Erythroblast (primary cell): ENCODE results near the gene GABARAPL1.

Experiments
- GATA1 ChIP-seq: IDR thresholded peaks from 2 replicates; pipeline ENCODE4 v1.6.1; 2011; ENCODE audit warnings: low read depth, mild to moderate bottlenecking, control low read depth, low read length, moderate library complexity
- POLR2A ChIP-seq: IDR thresholded peaks from 2 replicates; pipeline ENCODE4 v1.6.1; 2011; ENCODE audit warnings: mild to moderate bottlenecking, low read length

DNA sequence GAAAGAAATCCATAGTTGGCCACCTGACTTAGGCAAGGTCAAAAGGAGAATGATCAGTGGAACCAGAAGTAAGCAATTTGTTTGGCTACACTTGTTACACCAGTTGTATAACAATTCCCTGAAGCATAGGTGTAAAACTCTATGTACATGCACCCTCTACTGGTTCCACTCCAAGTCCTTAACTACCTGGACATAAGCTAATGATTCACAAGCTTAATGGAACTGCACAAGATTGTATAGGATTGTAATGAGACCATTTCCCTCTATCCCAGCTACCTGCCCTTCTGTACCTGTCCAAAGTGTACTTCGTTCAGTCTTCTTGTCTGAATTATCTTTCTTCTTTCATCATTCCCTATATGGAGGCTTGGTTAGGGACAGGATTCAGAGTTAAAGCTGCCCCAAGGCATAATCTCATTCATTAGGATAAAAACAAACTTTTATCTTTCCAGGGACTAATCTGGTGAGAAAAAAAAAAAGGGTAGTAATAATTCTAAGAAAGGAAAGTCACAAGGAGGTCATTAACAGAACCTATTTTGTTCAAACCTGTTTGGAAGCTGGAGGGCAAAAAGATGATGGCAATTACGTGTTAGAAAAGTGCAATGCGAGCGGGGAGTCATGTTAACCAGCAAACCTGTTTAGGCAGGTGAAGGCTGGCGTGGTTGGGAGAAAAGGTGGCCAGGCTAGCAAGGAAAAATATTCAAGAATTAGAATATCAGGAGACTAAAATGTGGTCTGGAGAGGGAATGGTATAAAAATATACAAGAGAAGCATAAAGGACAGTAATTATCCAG is 36.6 kb upstream of the GABARAPL1 start:
- TF ChIP-seq POLR2A (no peak), GATA1 (no peak)
